ENCODE results near the gene GPR89A. TPM values are rescaled to one million over a fixed set of nuclear protein-coding genes. Genes with fewer than 3 reads are reported as not detected.

GPR89A gene
- total and polyA plus RNA-seq, 2 donors (not counting 1 experiment from before 2014, with no cell fraction given), result 23.6 to 25.4 TPM

DNA sequence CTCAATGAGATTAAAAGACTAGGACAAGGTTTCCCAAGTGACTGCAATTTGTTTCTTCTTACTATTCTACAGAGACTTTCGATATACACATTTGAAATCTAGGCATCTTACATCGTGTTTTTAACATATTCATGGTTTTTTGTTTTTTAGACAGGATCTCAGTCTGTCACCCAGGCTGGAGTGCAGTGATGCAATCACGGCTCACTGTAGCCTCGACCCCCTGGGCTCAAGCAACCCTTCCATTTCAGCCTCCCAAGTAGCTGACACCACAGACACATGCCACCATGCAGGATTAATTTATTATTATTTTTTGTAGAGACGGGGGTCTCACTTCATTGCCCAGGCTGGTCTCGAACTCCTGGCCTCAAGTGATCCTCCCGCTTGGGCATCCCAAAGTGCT lies 97.8 kb downstream of the GPR89A start:
- H4K20me1 ChIP-seq (ENCODE audit: control insufficient read depth, extremely low read depth, insufficient read depth, low read length), result no peaks in the 10 kb centered on the region
- no peak overlapping the region for H3K27ac ChIP-seq (ENCODE audit: insufficient read depth, low read length)
- H3K79me2 ChIP-seq (ENCODE audit: control insufficient read depth, insufficient read depth, low read length), result no peaks in the 10 kb centered on the region
- no peak overlapping the region for H3K9ac ChIP-seq (ENCODE audit: insufficient read depth, low read length)
- H3K36me3 ChIP-seq (ENCODE audit: control insufficient read depth, insufficient read depth, low read length), result no peaks in the 10 kb centered on the region
- no peaks in the 10 kb centered on the region for H3K9me3 ChIP-seq (ENCODE audit: control insufficient read depth, insufficient read depth, low read depth, low read length)
- no peaks in the 10 kb centered on the region for H3K4me1 ChIP-seq (ENCODE audit: control insufficient read depth, extremely low read depth, insufficient read depth, low read length)
- TF ChIP-seq, protein P1, sequence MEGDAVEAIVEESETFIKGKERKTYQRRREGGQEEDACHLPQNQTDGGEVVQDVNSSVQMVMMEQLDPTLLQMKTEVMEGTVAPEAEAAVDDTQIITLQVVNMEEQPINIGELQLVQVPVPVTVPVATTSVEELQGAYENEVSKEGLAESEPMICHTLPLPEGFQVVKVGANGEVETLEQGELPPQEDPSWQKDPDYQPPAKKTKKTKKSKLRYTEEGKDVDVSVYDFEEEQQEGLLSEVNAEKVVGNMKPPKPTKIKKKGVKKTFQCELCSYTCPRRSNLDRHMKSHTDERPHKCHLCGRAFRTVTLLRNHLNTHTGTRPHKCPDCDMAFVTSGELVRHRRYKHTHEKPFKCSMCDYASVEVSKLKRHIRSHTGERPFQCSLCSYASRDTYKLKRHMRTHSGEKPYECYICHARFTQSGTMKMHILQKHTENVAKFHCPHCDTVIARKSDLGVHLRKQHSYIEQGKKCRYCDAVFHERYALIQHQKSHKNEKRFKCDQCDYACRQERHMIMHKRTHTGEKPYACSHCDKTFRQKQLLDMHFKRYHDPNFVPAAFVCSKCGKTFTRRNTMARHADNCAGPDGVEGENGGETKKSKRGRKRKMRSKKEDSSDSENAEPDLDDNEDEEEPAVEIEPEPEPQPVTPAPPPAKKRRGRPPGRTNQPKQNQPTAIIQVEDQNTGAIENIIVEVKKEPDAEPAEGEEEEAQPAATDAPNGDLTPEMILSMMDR (conservative IDR thresholded peaks at IDR 0.05 in 1 of 2, IDR thresholded peaks at IDR 0.05 in 1 of 2; ENCODE audit: low read depth in 1 of 2, low read length in 2 of 2), result no peak
- no peak for TF ChIP-seq EZH2 (IDR thresholded peaks at IDR 0.05; ENCODE audit: low read length, missing control alignments)
- no peak for DNase-seq (ENCODE audit: low read depth in 2 of 2)
- no peak overlapping the region for H3K4me3 ChIP-seq (replicated peaks in 1 of 4; ENCODE audit: control extremely low read depth in 1 of 4, insufficient read depth in 1 of 4, low read depth in 3 of 4, low read length in 4 of 4)
- no peaks in the 10 kb centered on the region for H3K27me3 ChIP-seq (ENCODE audit: control insufficient read depth, insufficient read depth, low read length)
- H3K4me2 ChIP-seq (ENCODE audit: extremely low read depth, insufficient read depth, low read length), result no peak overlapping the region
- H2AFZ ChIP-seq (ENCODE audit: low read length), result no peak overlapping the region

DNA sequence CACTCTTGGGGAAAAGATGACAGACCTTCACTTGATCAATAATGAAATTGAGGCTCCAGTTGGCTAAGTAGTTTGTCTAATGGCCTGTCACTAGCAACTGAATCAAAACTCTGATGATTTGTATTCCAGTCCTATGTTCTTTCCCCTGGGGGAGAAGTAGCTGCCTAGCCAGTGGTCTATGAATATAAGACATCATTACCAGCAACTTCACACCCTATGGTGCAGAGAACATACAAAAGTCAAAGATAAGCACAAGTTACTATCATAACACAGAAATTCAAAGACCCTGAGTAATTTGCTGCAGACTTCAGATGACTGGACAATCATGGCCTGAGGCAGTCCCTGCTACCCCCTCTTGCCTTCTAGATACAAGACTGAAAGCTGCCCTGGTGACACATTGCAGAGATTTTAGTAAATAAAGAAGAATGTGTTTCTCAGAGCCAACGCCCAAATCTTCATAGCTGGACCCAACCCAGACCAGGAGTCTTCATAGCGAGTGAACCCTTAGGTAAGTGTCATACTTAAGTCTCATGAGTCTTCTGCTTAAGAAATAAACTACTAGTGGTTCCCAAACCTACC lies 98.4 kb downstream of the GPR89A start:
- Histone ChIP-seq H3K79me2 (ENCODE audit: control insufficient read depth, insufficient read depth, low read length) (no peaks in the 10 kb centered on the region), H3K27me3 (ENCODE audit: control insufficient read depth, insufficient read depth, low read length) (no peaks in the 10 kb centered on the region), H3K4me2 (ENCODE audit: extremely low read depth, insufficient read depth, low read length) (no peak overlapping the region), H3K27ac (ENCODE audit: insufficient read depth, low read length) (no peak overlapping the region), H3K9me3 (ENCODE audit: control insufficient read depth, insufficient read depth, low read depth, low read length) (no peaks in the 10 kb centered on the region), H3K4me1 (ENCODE audit: control insufficient read depth, extremely low read depth, insufficient read depth, low read length) (no peaks in the 10 kb centered on the region), H2AFZ (ENCODE audit: low read length) (no peak overlapping the region), H3K4me3 (replicated peaks in 1 of 4; ENCODE audit: control extremely low read depth in 1 of 4, insufficient read depth in 1 of 4, low read depth in 3 of 4, low read length in 4 of 4) (no peak overlapping the region), H4K20me1 (ENCODE audit: control insufficient read depth, extremely low read depth, insufficient read depth, low read length) (no peaks in the 10 kb centered on the region), H3K36me3 (ENCODE audit: control insufficient read depth, insufficient read depth, low read length) (no peaks in the 10 kb centered on the region), H3K9ac (ENCODE audit: insufficient read depth, low read length) (no peak overlapping the region)
- TF ChIP-seq, protein P1 (conservative IDR thresholded peaks at IDR 0.05 in 1 of 2, IDR thresholded peaks at IDR 0.05 in 1 of 2; ENCODE audit: low read depth in 1 of 2, low read length in 2 of 2), result no peak
- TF ChIP-seq EZH2 (IDR thresholded peaks at IDR 0.05; ENCODE audit: low read length, missing control alignments), result no peak
- DNase-seq (ENCODE audit: low read depth in 2 of 2), result peak in 1 of 2 donors; percentile 60

DNA sequence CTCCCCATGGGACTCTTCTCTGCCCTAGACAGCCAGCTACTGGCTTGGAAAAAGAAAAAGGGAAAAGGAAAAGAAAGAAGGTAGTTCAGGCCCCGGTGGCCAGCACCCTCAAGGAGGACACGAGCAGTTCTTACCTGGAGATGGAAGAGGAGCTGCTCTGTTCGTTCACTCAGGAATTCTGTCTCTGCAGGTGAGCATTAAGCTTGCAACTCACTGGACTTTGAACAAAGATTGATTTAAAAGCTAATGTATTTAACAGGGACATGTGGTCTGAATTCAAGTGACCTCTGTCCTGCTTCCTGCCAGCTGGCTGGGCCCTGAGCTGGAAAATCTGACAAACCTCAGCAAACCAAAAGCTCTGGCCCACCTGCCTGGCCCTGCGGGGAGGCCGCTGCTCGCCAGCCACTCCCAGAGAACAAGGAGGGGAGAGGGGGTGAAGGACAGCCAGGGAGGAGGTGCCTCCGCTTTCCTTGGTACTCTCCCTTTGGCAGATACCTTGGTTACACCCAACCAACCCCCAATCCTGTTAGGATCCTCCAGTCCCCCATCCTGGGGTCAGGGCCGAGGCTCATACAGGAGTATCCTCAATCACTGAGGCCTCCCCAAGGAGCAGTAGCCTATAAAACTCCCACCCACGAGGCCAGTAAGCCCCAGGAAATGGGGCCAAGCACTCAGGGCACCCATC lies 99.5 kb downstream of the GPR89A start, which contains the start of gene PDZK1:
Gene PDZK1 (minus strand): TSS at position 186 of the 685 bp plus-strand sequence. CDS start 19,347 bp downstream, outside the sequence.
- Histone ChIP-seq H3K9ac (ENCODE audit: insufficient read depth, low read length) (no peak within 1 kb of the TSS), H3K4me3 (replicated peaks in 1 of 4; ENCODE audit: control extremely low read depth in 1 of 4, insufficient read depth in 1 of 4, low read depth in 3 of 4, low read length in 4 of 4) (no peak within 1 kb of the TSS), H3K4me2 (ENCODE audit: extremely low read depth, insufficient read depth, low read length) (no peak within 1 kb of the TSS), H3K27ac (ENCODE audit: insufficient read depth, low read length) (no peak within 1 kb of the TSS), H3K27me3 (ENCODE audit: control insufficient read depth, insufficient read depth, low read length) (no peaks in the 10 kb centered on the region), H4K20me1 (ENCODE audit: control insufficient read depth, extremely low read depth, insufficient read depth, low read length) (no peaks in the 10 kb centered on the region), H2AFZ (ENCODE audit: low read length) (no peak within 1 kb of the TSS), H3K36me3 (ENCODE audit: control insufficient read depth, insufficient read depth, low read length) (no peaks in the 10 kb centered on the region), H3K9me3 (ENCODE audit: control insufficient read depth, insufficient read depth, low read depth, low read length) (no peaks in the 10 kb centered on the region), H3K4me1 (ENCODE audit: control insufficient read depth, extremely low read depth, insufficient read depth, low read length) (no peaks in the 10 kb centered on the region), H3K79me2 (ENCODE audit: control insufficient read depth, insufficient read depth, low read length) (no peaks in the 10 kb centered on the region)
- DNase-seq (ENCODE audit: low read depth in 2 of 2), result no peak
- TF ChIP-seq, protein P1 (conservative IDR thresholded peaks at IDR 0.05 in 1 of 2, IDR thresholded peaks at IDR 0.05 in 1 of 2; ENCODE audit: low read depth in 1 of 2, low read length in 2 of 2), result no peak
- TF ChIP-seq EZH2 (IDR thresholded peaks at IDR 0.05; ENCODE audit: low read length, missing control alignments), result no peak

Data from fibroblast of lung (primary cell).